ENCODE results near the gene PARD6B.

DNA sequence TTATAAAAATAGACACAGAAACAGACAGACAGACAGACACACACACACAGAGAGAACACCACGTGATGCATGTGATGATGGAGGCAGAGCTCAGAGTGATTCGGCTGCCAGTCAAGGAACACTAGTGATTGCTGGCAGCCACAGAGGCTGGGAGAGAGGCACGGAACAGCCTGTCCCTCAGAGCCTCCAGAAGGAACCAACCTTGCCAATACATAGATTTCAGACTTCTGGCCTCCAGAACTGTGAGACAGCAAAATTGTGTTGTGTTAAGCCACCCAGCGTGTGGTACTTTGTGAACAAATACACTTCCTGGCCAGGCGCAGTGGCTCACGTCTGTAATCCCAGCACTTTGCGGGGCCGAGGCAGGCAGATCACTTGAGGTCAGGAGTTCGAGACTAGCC is 9.5 kb upstream of the PARD6B start:
- no peak for TF ChIP-seq POLR2A (IDR thresholded peaks at IDR 0.05)
- TF ChIP-seq, protein P1, sequence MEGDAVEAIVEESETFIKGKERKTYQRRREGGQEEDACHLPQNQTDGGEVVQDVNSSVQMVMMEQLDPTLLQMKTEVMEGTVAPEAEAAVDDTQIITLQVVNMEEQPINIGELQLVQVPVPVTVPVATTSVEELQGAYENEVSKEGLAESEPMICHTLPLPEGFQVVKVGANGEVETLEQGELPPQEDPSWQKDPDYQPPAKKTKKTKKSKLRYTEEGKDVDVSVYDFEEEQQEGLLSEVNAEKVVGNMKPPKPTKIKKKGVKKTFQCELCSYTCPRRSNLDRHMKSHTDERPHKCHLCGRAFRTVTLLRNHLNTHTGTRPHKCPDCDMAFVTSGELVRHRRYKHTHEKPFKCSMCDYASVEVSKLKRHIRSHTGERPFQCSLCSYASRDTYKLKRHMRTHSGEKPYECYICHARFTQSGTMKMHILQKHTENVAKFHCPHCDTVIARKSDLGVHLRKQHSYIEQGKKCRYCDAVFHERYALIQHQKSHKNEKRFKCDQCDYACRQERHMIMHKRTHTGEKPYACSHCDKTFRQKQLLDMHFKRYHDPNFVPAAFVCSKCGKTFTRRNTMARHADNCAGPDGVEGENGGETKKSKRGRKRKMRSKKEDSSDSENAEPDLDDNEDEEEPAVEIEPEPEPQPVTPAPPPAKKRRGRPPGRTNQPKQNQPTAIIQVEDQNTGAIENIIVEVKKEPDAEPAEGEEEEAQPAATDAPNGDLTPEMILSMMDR (IDR thresholded peaks at IDR 0.05) = no peak
- TF ChIP-seq POLR2AphosphoS5 (IDR thresholded peaks at IDR 0.05) = peak in 2 of 4 donors; percentile 34 to 43
- peak in 1 of 4 donors; percentile 54 for TF ChIP-seq EP300 (IDR thresholded peaks at IDR 0.05)

All from sigmoid colon (tissue), 4 donors.